ENCODE measurements around the gene PFN4.

DNA sequence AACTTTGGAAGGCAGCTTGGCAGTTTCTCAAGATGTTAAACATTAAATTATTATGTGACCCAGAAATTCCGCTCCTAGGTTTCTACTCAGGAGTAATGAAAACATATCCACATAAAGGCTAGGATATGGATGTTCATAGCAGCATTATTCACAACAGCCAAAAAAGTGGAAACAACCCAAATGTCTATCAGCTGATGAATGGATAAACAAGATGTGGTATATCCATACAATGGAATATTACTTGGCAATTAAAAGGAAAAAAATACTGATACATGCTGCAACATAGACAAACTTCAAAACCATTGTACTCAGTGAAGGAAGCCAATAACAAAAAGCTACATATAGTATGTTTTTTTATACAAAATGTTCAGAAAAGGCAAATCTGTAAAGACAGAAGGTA is 39.4 kb upstream of the PFN4 start:
- TF ChIP-seq, protein P1, sequence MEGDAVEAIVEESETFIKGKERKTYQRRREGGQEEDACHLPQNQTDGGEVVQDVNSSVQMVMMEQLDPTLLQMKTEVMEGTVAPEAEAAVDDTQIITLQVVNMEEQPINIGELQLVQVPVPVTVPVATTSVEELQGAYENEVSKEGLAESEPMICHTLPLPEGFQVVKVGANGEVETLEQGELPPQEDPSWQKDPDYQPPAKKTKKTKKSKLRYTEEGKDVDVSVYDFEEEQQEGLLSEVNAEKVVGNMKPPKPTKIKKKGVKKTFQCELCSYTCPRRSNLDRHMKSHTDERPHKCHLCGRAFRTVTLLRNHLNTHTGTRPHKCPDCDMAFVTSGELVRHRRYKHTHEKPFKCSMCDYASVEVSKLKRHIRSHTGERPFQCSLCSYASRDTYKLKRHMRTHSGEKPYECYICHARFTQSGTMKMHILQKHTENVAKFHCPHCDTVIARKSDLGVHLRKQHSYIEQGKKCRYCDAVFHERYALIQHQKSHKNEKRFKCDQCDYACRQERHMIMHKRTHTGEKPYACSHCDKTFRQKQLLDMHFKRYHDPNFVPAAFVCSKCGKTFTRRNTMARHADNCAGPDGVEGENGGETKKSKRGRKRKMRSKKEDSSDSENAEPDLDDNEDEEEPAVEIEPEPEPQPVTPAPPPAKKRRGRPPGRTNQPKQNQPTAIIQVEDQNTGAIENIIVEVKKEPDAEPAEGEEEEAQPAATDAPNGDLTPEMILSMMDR (IDR thresholded peaks at IDR 0.05), result no peak
- TF ChIP-seq, protein P2, sequence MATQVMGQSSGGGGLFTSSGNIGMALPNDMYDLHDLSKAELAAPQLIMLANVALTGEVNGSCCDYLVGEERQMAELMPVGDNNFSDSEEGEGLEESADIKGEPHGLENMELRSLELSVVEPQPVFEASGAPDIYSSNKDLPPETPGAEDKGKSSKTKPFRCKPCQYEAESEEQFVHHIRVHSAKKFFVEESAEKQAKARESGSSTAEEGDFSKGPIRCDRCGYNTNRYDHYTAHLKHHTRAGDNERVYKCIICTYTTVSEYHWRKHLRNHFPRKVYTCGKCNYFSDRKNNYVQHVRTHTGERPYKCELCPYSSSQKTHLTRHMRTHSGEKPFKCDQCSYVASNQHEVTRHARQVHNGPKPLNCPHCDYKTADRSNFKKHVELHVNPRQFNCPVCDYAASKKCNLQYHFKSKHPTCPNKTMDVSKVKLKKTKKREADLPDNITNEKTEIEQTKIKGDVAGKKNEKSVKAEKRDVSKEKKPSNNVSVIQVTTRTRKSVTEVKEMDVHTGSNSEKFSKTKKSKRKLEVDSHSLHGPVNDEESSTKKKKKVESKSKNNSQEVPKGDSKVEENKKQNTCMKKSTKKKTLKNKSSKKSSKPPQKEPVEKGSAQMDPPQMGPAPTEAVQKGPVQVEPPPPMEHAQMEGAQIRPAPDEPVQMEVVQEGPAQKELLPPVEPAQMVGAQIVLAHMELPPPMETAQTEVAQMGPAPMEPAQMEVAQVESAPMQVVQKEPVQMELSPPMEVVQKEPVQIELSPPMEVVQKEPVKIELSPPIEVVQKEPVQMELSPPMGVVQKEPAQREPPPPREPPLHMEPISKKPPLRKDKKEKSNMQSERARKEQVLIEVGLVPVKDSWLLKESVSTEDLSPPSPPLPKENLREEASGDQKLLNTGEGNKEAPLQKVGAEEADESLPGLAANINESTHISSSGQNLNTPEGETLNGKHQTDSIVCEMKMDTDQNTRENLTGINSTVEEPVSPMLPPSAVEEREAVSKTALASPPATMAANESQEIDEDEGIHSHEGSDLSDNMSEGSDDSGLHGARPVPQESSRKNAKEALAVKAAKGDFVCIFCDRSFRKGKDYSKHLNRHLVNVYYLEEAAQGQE (IDR thresholded peaks at IDR 0.05; ENCODE audit: low read depth, low read length), result no peak
- TF ChIP-seq ELF1 (IDR thresholded peaks at IDR 0.05), result no peak
- no peak for TF ChIP-seq RCOR1 (IDR thresholded peaks at IDR 0.05; ENCODE audit: low read length)
- no peak for TF ChIP-seq EP300 (IDR thresholded peaks at IDR 0.05; ENCODE audit: borderline replicate concordance in 1 of 2, low read depth in 1 of 2, low read length in 1 of 2)
- TF ChIP-seq NFIC (IDR thresholded peaks at IDR 0.05; ENCODE audit: borderline replicate concordance), result no peak
- TF ChIP-seq, protein P3, sequence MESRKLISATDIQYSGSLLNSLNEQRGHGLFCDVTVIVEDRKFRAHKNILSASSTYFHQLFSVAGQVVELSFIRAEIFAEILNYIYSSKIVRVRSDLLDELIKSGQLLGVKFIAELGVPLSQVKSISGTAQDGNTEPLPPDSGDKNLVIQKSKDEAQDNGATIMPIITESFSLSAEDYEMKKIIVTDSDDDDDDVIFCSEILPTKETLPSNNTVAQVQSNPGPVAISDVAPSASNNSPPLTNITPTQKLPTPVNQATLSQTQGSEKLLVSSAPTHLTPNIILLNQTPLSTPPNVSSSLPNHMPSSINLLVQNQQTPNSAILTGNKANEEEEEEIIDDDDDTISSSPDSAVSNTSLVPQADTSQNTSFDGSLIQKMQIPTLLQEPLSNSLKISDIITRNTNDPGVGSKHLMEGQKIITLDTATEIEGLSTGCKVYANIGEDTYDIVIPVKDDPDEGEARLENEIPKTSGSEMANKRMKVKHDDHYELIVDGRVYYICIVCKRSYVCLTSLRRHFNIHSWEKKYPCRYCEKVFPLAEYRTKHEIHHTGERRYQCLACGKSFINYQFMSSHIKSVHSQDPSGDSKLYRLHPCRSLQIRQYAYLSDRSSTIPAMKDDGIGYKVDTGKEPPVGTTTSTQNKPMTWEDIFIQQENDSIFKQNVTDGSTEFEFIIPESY (IDR thresholded peaks at IDR 0.05; ENCODE audit: borderline replicate concordance, low read depth), result no peak
- TF ChIP-seq POLR2AphosphoS5 (IDR thresholded peaks at IDR 0.05; ENCODE audit: low read depth, low read length), result no peak
- no peak for TF ChIP-seq TCF12 (IDR thresholded peaks at IDR 0.05)
- no peak for TF ChIP-seq RFX5 (IDR thresholded peaks at IDR 0.05; ENCODE audit: low read length)

All from SK-N-SH (cell line).